ENCODE measurements around the gene ENO1. TPM values are rescaled to one million over a fixed set of nuclear protein-coding genes. Genes with fewer than 3 reads are reported as not detected.

Gene ENO1
- total RNA-seq, 1 donor from 2014 or later, result 842 TPM

- DNase-seq (ENCODE audit: low spot score), result no peak
Measured at GRCh38 chr1:8870616-8871538, 7.6 kb downstream of the ENO1 start.

GRCh38 chr1:8870103-8870502, 8.4 kb downstream of the ENO1 start:
- DNase-seq (ENCODE audit: low spot score), result no peak

- no peak for DNase-seq (ENCODE audit: low spot score)
Measured at GRCh38 chr1:8867878-8868567, 10.5 kb downstream of the ENO1 start.

- no peak for DNase-seq (ENCODE audit: low spot score)
Measured at GRCh38 chr1:8866792-8867415, 11.6 kb downstream of the ENO1 start.

- no peak for DNase-seq (ENCODE audit: low spot score)
Measured at GRCh38 chr1:8866173-8866791, 12.2 kb downstream of the ENO1 start.

GRCh38 chr1:8864713-8865344, 13.7 kb downstream of the ENO1 start:
- DNase-seq (ENCODE audit: low spot score), result no peak

- DNase-seq (ENCODE audit: low spot score), result no peak
Measured at GRCh38 chr1:8863794-8864233, 14.7 kb downstream of the ENO1 start.

- DNase-seq (ENCODE audit: low spot score), result no peak
Measured at GRCh38 chr1:8863138-8863537, 15.3 kb downstream of the ENO1 start.

GRCh38 chr1:8862528-8862927, 16.0 kb downstream of the ENO1 start:
- no peak for DNase-seq (ENCODE audit: low spot score)

GRCh38 chr1:8860738-8861516, 17.6 kb downstream of the ENO1 start:
- no peak for DNase-seq (ENCODE audit: low spot score)

- peak; percentile 65 for DNase-seq (ENCODE audit: low spot score)
Measured at GRCh38 chr1:8858888-8859706, 19.4 kb downstream of the ENO1 start.

GRCh38 chr1:8858112-8858668, 20.3 kb downstream of the ENO1 start:
- DNase-seq (ENCODE audit: low spot score), result peak; percentile 79

GRCh38 chr1:8856689-8857412, 21.6 kb downstream of the ENO1 start:
- no peak for DNase-seq (ENCODE audit: low spot score)

- DNase-seq (ENCODE audit: low spot score), result no peak
Measured at GRCh38 chr1:8854240-8854639, 24.2 kb downstream of the ENO1 start.

- no peak for DNase-seq (ENCODE audit: low spot score)
Measured at GRCh38 chr1:8851060-8851459, 27.4 kb downstream of the ENO1 start.

- peak; percentile 94 for DNase-seq (ENCODE audit: low spot score)
Measured at GRCh38 chr1:8848663-8849386, 29.7 kb downstream of the ENO1 start.

- no peak for DNase-seq (ENCODE audit: low spot score)
Measured at GRCh38 chr1:8847990-8848389, 30.5 kb downstream of the ENO1 start.

GRCh38 chr1:8846263-8846662, 32.2 kb downstream of the ENO1 start:
- no peak for DNase-seq (ENCODE audit: low spot score)

All from umbilical cord (tissue), 2 donors.